Ovary (tissue), 9 donors: ENCODE data around the gene ATRNL1. TPM values are rescaled to one million over a fixed set of nuclear protein-coding genes. Genes with fewer than 3 reads are reported as not detected.

Experiments used
- DNase-seq, 5 donors: peaks; one replicate each; pipeline ENCODE4 v3.0.0-alpha.2; 2019 to 2020
- H3K27ac ChIP-seq, 2 donors: fragments of 200-600 bp; one replicate each; pipeline versions ENCODE4 v1.5.1 to v1.8.0; 2019 to 2022
- H3K27me3 ChIP-seq: fragments of 200-600 bp; one replicate; pipeline ENCODE4 v1.8.0; 2022
- H3K36me3 ChIP-seq: fragments of 200-600 bp; sonication (generic); one replicate; pipeline ENCODE4 v1.5.1; 2019
- H3K4me1 ChIP-seq: one replicate; pipeline ENCODE4 v1.8.1; 2013; ENCODE audit warnings: mild to moderate bottlenecking, moderate library complexity; ENCODE audit not compliant: insufficient read depth
- H3K4me3 ChIP-seq: fragments of 200-600 bp; sonication (generic); one replicate; pipeline ENCODE4 v1.5.1; 2017
- H3K9me3 ChIP-seq, 2 donors: fragments of 200-600 bp in 1 of 2; sonication (generic) in 1 of 2; one replicate each; pipeline versions ENCODE4 v1.5.1 to v1.8.1; 2013 to 2019; ENCODE audit warnings: mild to moderate bottlenecking in 1 of 2, moderate library complexity in 1 of 2
- CTCF ChIP-seq, 3 donors: fragments of 450-650 bp in 2 of 3; fragments of 200-600 bp in 1 of 3; IDR thresholded peaks; one replicate each; pipeline versions ENCODE4 v1.5.1 to v1.8.0; 2016 to 2022; ENCODE audit warnings: antibody characterized with exemption in 3 of 3, mild to moderate bottlenecking in 1 of 3
- EP300 ChIP-seq: sonication (generic); formaldehyde crosslinking; IDR thresholded peaks from one replicate; pipeline ENCODE4 v1.6.1; 2017; ENCODE audit warnings: antibody characterized with exemption
- POLR2A ChIP-seq: fragments of 450-650 bp; IDR thresholded peaks from one replicate; pipeline ENCODE4 v1.6.1; 2017; ENCODE audit warnings: antibody characterized with exemption, mild to moderate bottlenecking, moderate library complexity
- WGBS, 3 donors: extraction: QIAGEN DNeasy Blood & Tissue Kit in 1 of 3; methylation state at CpG; one replicate each; pipeline versions ENCODE4 v1.1.5 to v1.1.7; 2013 to 2017; 5-methylcytosine and 5-hydroxymethylcytosine counted together
- intact Hi-C, 4 donors: fragments of 100-400 bp; cut with DNase I; formaldehyde crosslinking; loops; one replicate each; pipeline versions ENCODE4 v1.11.0 to v1.15.1; 2022 to 2023
- polyA plus RNA-seq, 2 donors: library from polyadenylated mRNA; stranded (reverse); fragments of 200-250 nt in 1 of 2; fragments of 350-450 nt in 1 of 2; fragmentation: Illumina TruSeq in 1 of 2; extraction: RNeasy Lipid Tissue Mini Kit (QIAGEN cat#74804) in 1 of 2; gene quantifications; one replicate each; pipeline ENCODE4 v1.2.3, GENCODE V29; 2013 to 2014
- total RNA-seq, 7 donors: library from RNA; depleted of rRNA in 2 of 7; stranded (reverse); fragments of >200 nt in 2 of 7; fragmentation: NEBNext Ultra II Directional in 3 of 7; extraction: Animal tissue kit (Norgen Biotek cat#: 25700) in 3 of 7; gene quantifications; one replicate each; pipeline versions ENCODE4 v1.1.0 to v1.2.4, GENCODE V29; 2016 to 2023
- donor health status: DM: no; HTN: no; CAD: no; lungs with moderate emphysema.
- donor health status: DM: no; HTN: no; CAD: no.
- donor health status: Bipolar disorder and iron deficiency.
- donor health status: DM: yes; HTN: yes; CAD: no.
- donor health status: DM: no; HTN: no; CAD: no.
- donor health status: DM: yes; HTN: yes; CAD: no.

ATRNL1 gene
- total and polyA plus RNA-seq, 9 donors = 8.1 to 119 (median 77.8) TPM

GRCh38 chr10:115555887-115556402, 462.8 kb downstream of the ATRNL1 start:
- Histone ChIP-seq H3K4me1 (no peaks in the 10 kb centered on the region), H3K9me3 (no peaks in the 10 kb centered on the region), H3K36me3 (no peaks in the 10 kb centered on the region), H3K27me3 (no peaks in the 10 kb centered on the region), H3K4me3 (no peak overlapping the region), H3K27ac (no peak overlapping the region)
- DNase-seq = no peak
- 59 to 65% (median 63%) methylated on average over 3 of the region's 3 CpGs for WGBS, 3 donors
- TF ChIP-seq CTCF (IDR thresholded peaks at IDR 0.05) (no peak), POLR2A (no peak), EP300 (no peak)
- intact Hi-C loops = no loop called here

GRCh38 chr10:115558252-115558651, 465.1 kb downstream of the ATRNL1 start:
- no peak for DNase-seq
- 58 to 92% (median 76%) methylated on average over 3 of the region's 3 CpGs for WGBS, 3 donors
- intact Hi-C loops = no loop called here

GRCh38 chr10:115566867-115567266, 473.7 kb downstream of the ATRNL1 start:
- intact Hi-C loops = no loop called here
- DNase-seq = no peak
- Histone ChIP-seq H3K27me3 (no peaks in the 10 kb centered on the region), H3K4me3 (no peak overlapping the region), H3K4me1 (no peaks in the 10 kb centered on the region), H3K27ac (no peak overlapping the region), H3K36me3 (no peaks in the 10 kb centered on the region), H3K9me3 (no peaks in the 10 kb centered on the region)
- TF ChIP-seq EP300 (no peak), POLR2A (no peak), CTCF (IDR thresholded peaks at IDR 0.05) (no peak)
- WGBS, 3 donors = 82 to 83% (median 83%) methylated on average over 2 of the region's 2 CpGs

More at GRCh38 chr10:115558252-115558651, 465.1 kb downstream of the ATRNL1 start:
- Histone ChIP-seq H3K4me1 (no peaks in the 10 kb centered on the region), H3K36me3 (no peaks in the 10 kb centered on the region), H3K9me3 (no peaks in the 10 kb centered on the region), H3K27ac (no peak overlapping the region), H3K4me3 (no peak overlapping the region), H3K27me3 (no peaks in the 10 kb centered on the region)
- TF ChIP-seq CTCF (IDR thresholded peaks at IDR 0.05) (no peak), EP300 (no peak), POLR2A (no peak)

GRCh38 chr10:115572740-115573455, 479.7 kb downstream of the ATRNL1 start:
- intact Hi-C loops = no loop called here
- TF ChIP-seq CTCF (IDR thresholded peaks at IDR 0.05) = no peak
- no peak for TF ChIP-seq POLR2A
- no peak for TF ChIP-seq EP300
- Histone ChIP-seq H3K4me1 (no peaks in the 10 kb centered on the region), H3K9me3 (no peaks in the 10 kb centered on the region), H3K27me3 (no peaks in the 10 kb centered on the region), H3K4me3 (no peak overlapping the region), H3K36me3 (no peaks in the 10 kb centered on the region), H3K27ac (no peak overlapping the region)
- no peak for DNase-seq
- 88 to 92% (median 89%) methylated on average over 7 of the region's 7 CpGs for WGBS, 3 donors
